ENCODE measurements around the gene SPIB. TPM values are rescaled to one million over a fixed set of nuclear protein-coding genes. Genes with fewer than 3 reads are reported as not detected.
A peak's percentile ranks its signal among the peaks of the same experiment; 100 is the strongest.

SPIB gene
- polyA plus RNA-seq, 1 experiment: not detected

GRCh38 chr19:50459067-50459456, 40.3 kb downstream of the SPIB start:
- no peak for TF ChIP-seq CTCF (IDR thresholded peaks at IDR 0.05; ENCODE audit: low read depth, low read length)
- DNase-seq (ENCODE audit: low read depth, low spot score): no peak
- no peaks in the 10 kb centered on the region; the same call in 1 of the 2 replicates for H3K9me3 ChIP-seq (ENCODE audit: control insufficient read depth, insufficient read depth, low read length)
- peaks cover 11% of the 10 kb centered on the region for H3K27me3 ChIP-seq (ENCODE audit: control insufficient read depth, insufficient read depth, low read length)
- POLR2A ChIA-PET: no interaction called here
- H3K27ac ChIP-seq (ENCODE audit: low read depth, low read length): no peak overlapping the region
- CTCF ChIA-PET: interaction anchor here (0.5 kb wide), 1 partner anchor 102 kb away, joined by 3 read pairs; no protein-coding TSS in a partner anchor
- H3K4me3 ChIP-seq (ENCODE audit: low read depth, low read length): no peak overlapping the region

- Histone ChIP-seq H3K27ac (ENCODE audit: low read depth, low read length) (no peak overlapping the region), H3K9me3 (ENCODE audit: control insufficient read depth, insufficient read depth, low read length) (no peaks in the 10 kb centered on the region; the same call in 1 of the 2 replicates), H3K4me3 (ENCODE audit: low read depth, low read length) (no peak overlapping the region), H3K27me3 (ENCODE audit: control insufficient read depth, insufficient read depth, low read length) (peaks cover 11% of the 10 kb centered on the region)
- POLR2A ChIA-PET: no interaction called here
- no peak for TF ChIP-seq CTCF (IDR thresholded peaks at IDR 0.05; ENCODE audit: low read depth, low read length)
- CTCF ChIA-PET: interaction anchor here (1.6 to 2.3 kb wide), 2 partner anchors 15 to 102 kb away, joined by 4 to 22 read pairs; no protein-coding TSS in a partner anchor
- no peak for DNase-seq (ENCODE audit: low read depth, low spot score)
Measured at GRCh38 chr19:50459638-50460037, 40.9 kb downstream of the SPIB start.

GRCh38 chr19:50460161-50460765, 41.5 kb downstream of the SPIB start:
- ChIA-PET POLR2A (no interaction called here), CTCF (interaction anchor here (0.6 to 2.3 kb wide), 6 partner anchors 14 to 1292 kb away, joined by 3 to 22 read pairs (median 4); no protein-coding TSS in a partner anchor)
- no peak for DNase-seq (ENCODE audit: low read depth, low spot score)
- Histone ChIP-seq H3K9me3 (ENCODE audit: control insufficient read depth, insufficient read depth, low read length) (no peaks in the 10 kb centered on the region; the same call in 1 of the 2 replicates), H3K27me3 (ENCODE audit: control insufficient read depth, insufficient read depth, low read length) (peaks cover 11% of the 10 kb centered on the region), H3K4me3 (ENCODE audit: low read depth, low read length) (no peak overlapping the region), H3K27ac (ENCODE audit: low read depth, low read length) (no peak overlapping the region)
- no peak for TF ChIP-seq CTCF (IDR thresholded peaks at IDR 0.05; ENCODE audit: low read depth, low read length)

- Histone ChIP-seq H3K4me3 (ENCODE audit: low read depth, low read length) (no peak overlapping the region), H3K27me3 (ENCODE audit: control insufficient read depth, insufficient read depth, low read length) (peaks cover 11% of the 10 kb centered on the region), H3K27ac (ENCODE audit: low read depth, low read length) (no peak overlapping the region), H3K9me3 (ENCODE audit: control insufficient read depth, insufficient read depth, low read length) (no peaks in the 10 kb centered on the region; the same call in 1 of the 2 replicates)
- POLR2A ChIA-PET: interaction anchor here (0.7 kb wide), 1 partner anchor 18 kb away, joined by 4 read pairs; no protein-coding TSS in a partner anchor
- TF ChIP-seq CTCF (IDR thresholded peaks at IDR 0.05; ENCODE audit: low read depth, low read length): peak; percentile 91
- CTCF ChIA-PET: interaction anchor here (0.9 to 2.3 kb wide), 5 partner anchors 13 to 104 kb away, joined by 3 to 22 read pairs (median 4); no protein-coding TSS in a partner anchor
- DNase-seq (ENCODE audit: low read depth, low spot score): peak; percentile 29
Measured at GRCh38 chr19:50461066-50461875, 42.5 kb downstream of the SPIB start.

Data from AG04450 (cell line).